Measurements from ENCODE around the gene PCAT7.

DNA sequence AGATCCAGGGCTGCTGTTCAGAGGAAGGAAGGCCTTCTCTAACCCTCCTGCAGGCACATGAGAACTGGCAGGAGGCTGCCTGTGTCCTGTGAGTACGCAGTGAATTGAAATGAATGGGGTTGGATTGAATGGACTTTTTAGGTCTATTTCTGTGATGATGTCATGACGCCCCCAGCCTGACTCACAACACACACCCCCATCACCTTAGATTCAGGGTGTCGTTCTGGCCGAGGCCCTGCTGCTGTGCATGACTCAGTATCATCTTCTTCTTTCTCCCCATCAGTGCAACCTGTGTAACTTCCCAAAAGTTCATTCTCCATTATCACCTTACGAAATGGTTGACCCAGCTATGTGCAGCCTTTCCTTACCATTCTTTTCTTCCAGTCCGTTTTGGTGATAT is 5.4 kb downstream of the PCAT7 start:
- TF ChIP-seq, protein P1, sequence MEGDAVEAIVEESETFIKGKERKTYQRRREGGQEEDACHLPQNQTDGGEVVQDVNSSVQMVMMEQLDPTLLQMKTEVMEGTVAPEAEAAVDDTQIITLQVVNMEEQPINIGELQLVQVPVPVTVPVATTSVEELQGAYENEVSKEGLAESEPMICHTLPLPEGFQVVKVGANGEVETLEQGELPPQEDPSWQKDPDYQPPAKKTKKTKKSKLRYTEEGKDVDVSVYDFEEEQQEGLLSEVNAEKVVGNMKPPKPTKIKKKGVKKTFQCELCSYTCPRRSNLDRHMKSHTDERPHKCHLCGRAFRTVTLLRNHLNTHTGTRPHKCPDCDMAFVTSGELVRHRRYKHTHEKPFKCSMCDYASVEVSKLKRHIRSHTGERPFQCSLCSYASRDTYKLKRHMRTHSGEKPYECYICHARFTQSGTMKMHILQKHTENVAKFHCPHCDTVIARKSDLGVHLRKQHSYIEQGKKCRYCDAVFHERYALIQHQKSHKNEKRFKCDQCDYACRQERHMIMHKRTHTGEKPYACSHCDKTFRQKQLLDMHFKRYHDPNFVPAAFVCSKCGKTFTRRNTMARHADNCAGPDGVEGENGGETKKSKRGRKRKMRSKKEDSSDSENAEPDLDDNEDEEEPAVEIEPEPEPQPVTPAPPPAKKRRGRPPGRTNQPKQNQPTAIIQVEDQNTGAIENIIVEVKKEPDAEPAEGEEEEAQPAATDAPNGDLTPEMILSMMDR (IDR thresholded peaks at IDR 0.05; ENCODE audit: poor library complexity): no peak
- TF ChIP-seq EZH2 (IDR thresholded peaks at IDR 0.05; ENCODE audit: borderline replicate concordance) (no peak), EZH2phosphoT487 (IDR thresholded peaks at IDR 0.05; ENCODE audit: low read depth, severe bottlenecking, unreplicated experiment) (no peak)
